GM12878 (cell line): ENCODE data around the gene PPP1R27. TPM values are rescaled to one million over a fixed set of nuclear protein-coding genes. Genes with fewer than 3 reads are reported as not detected.

Experiments
- ATAC-seq: fragments of 200-7000 bp; cut with Tn5 transposase; 3 replicates; pipeline ENCODE4 v1.9.1; 2020; ENCODE audit warnings: mild to moderate bottlenecking, moderate library complexity
- BruUV-seq: library from RNA; stranded (reverse); fragments of 400-500 nt; replicated peaks from 2 replicates; lab custom pipeline; 2021; lab: Mats Ljungman, UMichigan
- CTCF ChIA-PET: fragments of 300-600 bp; sonication (Branson Sonifier 250); formaldehyde crosslinking; extraction: SDS; loops from one replicate; lab custom pipeline; 2021; ENCODE audit warnings: inconsistent platforms; lab: Yijun Ruan, JAX
- POLR2A ChIA-PET: fragments of 350-600 bp; formaldehyde crosslinking; extraction: SDS; loops from one replicate; lab custom pipeline; 2021; ENCODE audit warnings: inconsistent platforms; lab: Charles Lee
- RAD21 ChIA-PET: fragments of 300-600 bp; sonication (Branson Sonifier 250); formaldehyde crosslinking; loops from one replicate; lab custom pipeline; 2023; ENCODE audit warnings: antibody characterized with exemption; ENCODE audit not compliant: unreplicated experiment; lab: Charles Lee
- SMC1A ChIA-PET: fragments of 300-600 bp; sonication (Branson Sonifier 250); formaldehyde crosslinking; loops from one replicate; lab custom pipeline; 2023; ENCODE audit not compliant: unreplicated experiment, uncharacterized antibody; lab: Charles Lee
- DNase-seq: peaks from one replicate; pipeline ENCODE4 v3.0.0-alpha.2; 2011; ENCODE audit warnings: low read depth, low spot score
- FAIRE-seq: peaks from 3 replicates; lab custom pipeline; 2011; peaks lifted over from hg19 to GRCh38; lab: Jason Lieb, UNC
- H2AFZ ChIP-seq: 2 replicates; pipeline ENCODE4 v1.6.0; 2011; ENCODE audit warnings: low read depth, low read length, control low read depth; ENCODE audit not compliant: control insufficient read depth
- H3K27ac ChIP-seq: 2 replicates; pipeline ENCODE4 v1.5.1; 2011; ENCODE audit warnings: control low read depth; ENCODE audit not compliant: control insufficient read depth, insufficient read depth
- H3K27me3 ChIP-seq, 2 experiments: replicated peaks in 1 of 2; 2 replicates each; pipeline versions ENCODE4 v1.6.0 to v1.6.1; 2011; ENCODE audit warnings: low read length in 1 of 2; ENCODE audit not compliant: control insufficient read depth in 2 of 2, insufficient read depth in 2 of 2
- H3K36me3 ChIP-seq, 2 experiments: 2 replicates each; pipeline ENCODE4 v1.5.1; 2011; ENCODE audit warnings: low read length in 1 of 2; ENCODE audit not compliant: control insufficient read depth in 2 of 2, insufficient read depth in 2 of 2
- H3K4me1 ChIP-seq: 2 replicates; pipeline ENCODE4 v1.6.1; 2011; ENCODE audit warnings: mild to moderate bottlenecking, low read length, moderate library complexity, mixed read lengths; ENCODE audit not compliant: control insufficient read depth, insufficient read depth
- H3K4me2 ChIP-seq: 2 replicates; pipeline ENCODE4 v1.6.0; 2011; ENCODE audit warnings: control low read depth; ENCODE audit not compliant: control insufficient read depth, insufficient read depth
- H3K4me3 ChIP-seq: fragments of 200-600 bp; sonication (generic); 2 replicates; pipeline ENCODE4 v1.5.1; 2016
- H3K79me2 ChIP-seq: 2 replicates; pipeline ENCODE4 v1.6.0; 2011; ENCODE audit warnings: low read length; ENCODE audit not compliant: control insufficient read depth, insufficient read depth
- H3K9ac ChIP-seq: 2 replicates; pipeline ENCODE4 v1.8.0; 2011; ENCODE audit warnings: low read length, control low read depth, mixed read lengths; ENCODE audit not compliant: control insufficient read depth, insufficient read depth
- H3K9me3 ChIP-seq: replicated peaks from 3 replicates; pipeline ENCODE4 v1.5.1; 2011; ENCODE audit warnings: mild to moderate bottlenecking, low read length; ENCODE audit not compliant: control insufficient read depth, insufficient read depth
- H4K20me1 ChIP-seq: 2 replicates; pipeline ENCODE4 v1.6.0; 2011; ENCODE audit not compliant: control insufficient read depth, insufficient read depth
- ATF3 ChIP-seq: IDR thresholded peaks from 2 replicates; pipeline ENCODE4 v1.6.1; 2011; ENCODE audit warnings: low read depth, mild to moderate bottlenecking, low read length, moderate library complexity, borderline replicate concordance; ENCODE audit errors: extremely low read depth
- BACH1 ChIP-seq: fragments of 450-650 bp; IDR thresholded peaks from 2 replicates; pipeline ENCODE4 v1.6.1; 2017; ENCODE audit warnings: mild to moderate bottlenecking, borderline replicate concordance
- DPF2 ChIP-seq: fragments of 450-650 bp; IDR thresholded peaks from 2 replicates; pipeline ENCODE4 v1.6.1; 2017; ENCODE audit warnings: mild to moderate bottlenecking
- FOXK2 ChIP-seq: fragments of 450-650 bp; IDR thresholded peaks from 2 replicates; pipeline ENCODE4 v1.6.1; 2017; ENCODE audit warnings: mild to moderate bottlenecking, moderate library complexity
- MEF2A ChIP-seq: IDR thresholded peaks from 2 replicates; pipeline ENCODE4 v1.6.1; 2011; ENCODE audit warnings: low read depth, mild to moderate bottlenecking, low read length, moderate library complexity; ENCODE audit not compliant: insufficient read depth
- MTA3 ChIP-seq: IDR thresholded peaks from 2 replicates; pipeline ENCODE4 v1.6.1; 2012; ENCODE audit warnings: low read length, inconsistent platforms, borderline replicate concordance
- NR2C1 ChIP-seq: fragments of 450-650 bp; IDR thresholded peaks from 2 replicates; pipeline ENCODE4 v1.6.1; 2017; ENCODE audit warnings: antibody characterized with exemption, mild to moderate bottlenecking, moderate library complexity
- PML ChIP-seq: IDR thresholded peaks from 2 replicates; pipeline ENCODE4 v1.6.1; 2012; ENCODE audit warnings: low read length, inconsistent platforms
- POLR2A ChIP-seq: IDR thresholded peaks from 2 replicates; pipeline ENCODE4 v1.6.1; 2011; ENCODE audit warnings: low read depth, mild to moderate bottlenecking, low read length
- POU2F2 ChIP-seq: IDR thresholded peaks from 3 replicates; pipeline ENCODE4 v1.6.1; 2011; ENCODE audit warnings: low read depth, mild to moderate bottlenecking, low read length, borderline replicate concordance
- RBBP5 ChIP-seq: fragments of 200-600 bp; sonication (generic); conservative IDR thresholded peaks from 2 replicates; pipeline ENCODE4 v1.6.1; 2016
- SPI1 ChIP-seq: IDR thresholded peaks from 2 replicates; pipeline ENCODE4 v1.6.1; 2011; ENCODE audit warnings: low read depth, mild to moderate bottlenecking, low read length, moderate library complexity, borderline replicate concordance; ENCODE audit not compliant: insufficient read depth
- SREBF2 ChIP-seq: IDR thresholded peaks from 2 replicates; pipeline ENCODE4 v1.6.1; 2012; ENCODE audit warnings: mild to moderate bottlenecking, low read length
- ZNF24 ChIP-seq: fragments of 450-650 bp; IDR thresholded peaks from 2 replicates; pipeline ENCODE4 v1.6.1; 2017; ENCODE audit warnings: antibody characterized with exemption, mild to moderate bottlenecking
- ZSCAN29 ChIP-seq: fragments of 450-650 bp; IDR thresholded peaks from 2 replicates; pipeline ENCODE4 v1.6.1; 2017; ENCODE audit warnings: mild to moderate bottlenecking, moderate library complexity
- WGBS: methylation state at CpG from one replicate; pipeline ENCODE4 v1.1.6; 2016; ENCODE audit warnings: low lambda C conversion rate; ENCODE audit not compliant: insufficient replicate concordance, insufficient coverage; ENCODE audit errors: missing lambda C conversion rate; 5-methylcytosine and 5-hydroxymethylcytosine counted together
- in situ Hi-C: fragments of 300-500 bp; cut with MboI; formaldehyde crosslinking; loops from 9 replicates; pipeline ENCODE4 v1.14.3; 2018; ENCODE audit warnings: mixed read lengths
- intact Hi-C: fragments of 100-400 bp; cut with micrococcal nuclease; formaldehyde crosslinking; loops from one replicate; pipeline ENCODE4 v1.14.2; 2022; ENCODE audit not compliant: unreplicated experiment
- polyA plus RNA-seq, 11 experiments: library from polyadenylated mRNA; depleted of rRNA in 4 of 11; unstranded in 6 of 11; stranded (reverse) in 5 of 11; fragments of >200 nt; fragmentation: Nextera tagmentation in 4 of 11; fragmentation: Illumina TruSeq in 1 of 11; extraction: Ambion mirVana in 4 of 11; extraction: Trizol in 1 of 11; gene quantifications; 1 replicate in 1 of 11; 2 replicates in 10 of 11; pipeline versions ENCODE4 v1.2.1 to v1.2.3, GENCODE V29; 2011 to 2016; ENCODE audit warnings: inconsistent platforms in 2 of 11, missing spikeins in 2 of 11, low read depth in 1 of 11
- total RNA-seq, 4 experiments: library from RNA; depleted of rRNA in 3 of 4; stranded (reverse); fragments of >200 nt in 3 of 4; fragmentation: Illumina TruSeq in 1 of 4; extraction: Trizol in 1 of 4; gene quantifications; 2 replicates each; pipeline versions ENCODE4 v1.2.1 to v1.2.3, GENCODE V29; 2013 to 2021
- TF ChIP-seq, protein P1 (sequence below): fragments of 450-650 bp; IDR thresholded peaks from 2 replicates; pipeline ENCODE4 v1.6.1; 2017; ENCODE audit warnings: low read depth, mild to moderate bottlenecking, moderate library complexity
- TF ChIP-seq, protein P2 (sequence below): fragments of 450-650 bp; IDR thresholded peaks from 2 replicates; pipeline ENCODE4 v1.6.1; 2016; ENCODE audit warnings: mild to moderate bottlenecking
- TF ChIP-seq, protein P3 (sequence below): fragments of 450-650 bp; IDR thresholded peaks from 2 replicates; pipeline ENCODE4 v1.6.1; 2017; ENCODE audit warnings: antibody characterized with exemption, mild to moderate bottlenecking, moderate library complexity

Gene PPP1R27
- total and polyA plus RNA-seq, 10 of the 15 experiments (the other 5 are each of a cell fraction or from before 2014, with no cell fraction given), result 0.17 to 1.6 (median 0.49) TPM; not detected in 3

- peaks cover 13% of the 10 kb centered on the region for H3K79me2 ChIP-seq
- peak overlapping the region; percentile 92 for H3K4me3 ChIP-seq
- H2AFZ ChIP-seq, result no peak overlapping the region; the same call in none of the 2 replicates
- no peaks in the 10 kb centered on the region for H3K36me3 ChIP-seq
- ChIA-PET SMC1A (interaction anchor here (1.3 to 1.8 kb wide), 2 partner anchors 25 to 99 kb away, joined by 5 to 6 read pairs; no protein-coding TSS in a partner anchor), RAD21 (interaction anchor here (1.4 kb wide), 1 partner anchor 99 kb away, joined by 3 read pairs; no protein-coding TSS in a partner anchor), CTCF (interaction anchor here (0.6 to 1.9 kb wide), 6 partner anchors 11 to 150 kb away, joined by 3 to 8 read pairs (median 3); partner anchors contain the start of genes ARL16 and HGS), POLR2A (interaction anchor here (1.2 to 3.0 kb wide), 6 partner anchors 25 to 188 kb away, joined by 3 to 15 read pairs (median 6); partner anchors contain the start of genes CENPX, MRPL12 and P4HB)
- DNase-seq (no peak), ATAC-seq (no peak), FAIRE-seq (no peak)
- intact Hi-C loops, result no loop called here
- peak overlapping the region; percentile 84 for H3K9ac ChIP-seq
- BruUV-seq, result no TSS peak
- TF ChIP-seq SREBF2 (no peak), RBBP5 (no peak), MEF2A (no peak), SPI1 (no peak), BACH1 (no peak), ZSCAN29 (no peak), POU2F2 (no peak), PML (no peak), ZNF24 (no peak), MTA3 (no peak), POLR2A (no peak), ATF3 (no peak), FOXK2 (no peak), DPF2 (no peak), NR2C1 (peak; percentile 31; the same call in 1 of the 2 replicates)
- TF ChIP-seq, protein P1, sequence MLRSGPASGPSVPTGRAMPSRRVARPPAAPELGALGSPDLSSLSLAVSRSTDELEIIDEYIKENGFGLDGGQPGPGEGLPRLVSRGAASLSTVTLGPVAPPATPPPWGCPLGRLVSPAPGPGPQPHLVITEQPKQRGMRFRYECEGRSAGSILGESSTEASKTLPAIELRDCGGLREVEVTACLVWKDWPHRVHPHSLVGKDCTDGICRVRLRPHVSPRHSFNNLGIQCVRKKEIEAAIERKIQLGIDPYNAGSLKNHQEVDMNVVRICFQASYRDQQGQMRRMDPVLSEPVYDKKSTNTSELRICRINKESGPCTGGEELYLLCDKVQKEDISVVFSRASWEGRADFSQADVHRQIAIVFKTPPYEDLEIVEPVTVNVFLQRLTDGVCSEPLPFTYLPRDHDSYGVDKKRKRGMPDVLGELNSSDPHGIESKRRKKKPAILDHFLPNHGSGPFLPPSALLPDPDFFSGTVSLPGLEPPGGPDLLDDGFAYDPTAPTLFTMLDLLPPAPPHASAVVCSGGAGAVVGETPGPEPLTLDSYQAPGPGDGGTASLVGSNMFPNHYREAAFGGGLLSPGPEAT, result no peak
- TF ChIP-seq, protein P2, sequence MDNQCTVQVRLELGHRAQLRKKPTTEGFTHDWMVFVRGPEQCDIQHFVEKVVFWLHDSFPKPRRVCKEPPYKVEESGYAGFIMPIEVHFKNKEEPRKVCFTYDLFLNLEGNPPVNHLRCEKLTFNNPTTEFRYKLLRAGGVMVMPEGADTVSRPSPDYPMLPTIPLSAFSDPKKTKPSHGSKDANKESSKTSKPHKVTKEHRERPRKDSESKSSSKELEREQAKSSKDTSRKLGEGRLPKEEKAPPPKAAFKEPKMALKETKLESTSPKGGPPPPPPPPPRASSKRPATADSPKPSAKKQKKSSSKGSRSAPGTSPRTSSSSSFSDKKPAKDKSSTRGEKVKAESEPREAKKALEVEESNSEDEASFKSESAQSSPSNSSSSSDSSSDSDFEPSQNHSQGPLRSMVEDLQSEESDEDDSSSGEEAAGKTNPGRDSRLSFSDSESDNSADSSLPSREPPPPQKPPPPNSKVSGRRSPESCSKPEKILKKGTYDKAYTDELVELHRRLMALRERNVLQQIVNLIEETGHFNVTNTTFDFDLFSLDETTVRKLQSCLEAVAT, result peak; percentile 86
- TF ChIP-seq, protein P3, sequence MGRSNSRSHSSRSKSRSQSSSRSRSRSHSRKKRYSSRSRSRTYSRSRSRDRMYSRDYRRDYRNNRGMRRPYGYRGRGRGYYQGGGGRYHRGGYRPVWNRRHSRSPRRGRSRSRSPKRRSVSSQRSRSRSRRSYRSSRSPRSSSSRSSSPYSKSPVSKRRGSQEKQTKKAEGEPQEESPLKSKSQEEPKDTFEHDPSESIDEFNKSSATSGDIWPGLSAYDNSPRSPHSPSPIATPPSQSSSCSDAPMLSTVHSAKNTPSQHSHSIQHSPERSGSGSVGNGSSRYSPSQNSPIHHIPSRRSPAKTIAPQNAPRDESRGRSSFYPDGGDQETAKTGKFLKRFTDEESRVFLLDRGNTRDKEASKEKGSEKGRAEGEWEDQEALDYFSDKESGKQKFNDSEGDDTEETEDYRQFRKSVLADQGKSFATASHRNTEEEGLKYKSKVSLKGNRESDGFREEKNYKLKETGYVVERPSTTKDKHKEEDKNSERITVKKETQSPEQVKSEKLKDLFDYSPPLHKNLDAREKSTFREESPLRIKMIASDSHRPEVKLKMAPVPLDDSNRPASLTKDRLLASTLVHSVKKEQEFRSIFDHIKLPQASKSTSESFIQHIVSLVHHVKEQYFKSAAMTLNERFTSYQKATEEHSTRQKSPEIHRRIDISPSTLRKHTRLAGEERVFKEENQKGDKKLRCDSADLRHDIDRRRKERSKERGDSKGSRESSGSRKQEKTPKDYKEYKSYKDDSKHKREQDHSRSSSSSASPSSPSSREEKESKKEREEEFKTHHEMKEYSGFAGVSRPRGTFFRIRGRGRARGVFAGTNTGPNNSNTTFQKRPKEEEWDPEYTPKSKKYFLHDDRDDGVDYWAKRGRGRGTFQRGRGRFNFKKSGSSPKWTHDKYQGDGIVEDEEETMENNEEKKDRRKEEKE, result no peak
- in situ Hi-C loops, result no loop called here
- no peaks in the 10 kb centered on the region for H3K27me3 ChIP-seq
- 84% methylated on average over 31 of the region's 31 CpGs for WGBS
- peak overlapping the region; percentile 85 for H3K27ac ChIP-seq
- no peaks in the 10 kb centered on the region for H3K9me3 ChIP-seq
- H3K4me1 ChIP-seq, result peaks cover 16% of the 10 kb centered on the region
- no peaks in the 10 kb centered on the region for H4K20me1 ChIP-seq
- peak overlapping the region; percentile 78 for H3K4me2 ChIP-seq
These were observed 674 bp downstream of the PPP1R27 start for GRCh38 chr17:81833921-81834830.
